UCSD-AML1 (cell line): ENCODE measurements around the gene TBC1D3G.
"Not testable (repeated sequence)": the region's sequence is repeated elsewhere in the genome, so short reads cannot be mapped to it uniquely, and the experiment has no call there.

ENCODE experiments used
- DNase-seq: peaks from one replicate; lab custom pipeline; 2025; ENCODE audit not compliant: unreplicated experiment; lab: John Stamatoyannopoulos, UW

TBC1D3G gene

GRCh38 chr17:36323584-36323983 is at the start of gene TBC1D3G:
Gene TBC1D3G (plus strand): TSS chr17:36323884. CDS start chr17:36325412, 1,528 bp downstream.
- DNase-seq, result not testable (repeated sequence)

GRCh38 chr17:36283256-36283655 is 40.4 kb upstream of the TBC1D3G start:
- DNase-seq, result not testable (repeated sequence)

- DNase-seq, result not testable (repeated sequence)
Observed at GRCh38 chr17:36284219-36284618, 39.5 kb upstream of the TBC1D3G start.

DNA sequence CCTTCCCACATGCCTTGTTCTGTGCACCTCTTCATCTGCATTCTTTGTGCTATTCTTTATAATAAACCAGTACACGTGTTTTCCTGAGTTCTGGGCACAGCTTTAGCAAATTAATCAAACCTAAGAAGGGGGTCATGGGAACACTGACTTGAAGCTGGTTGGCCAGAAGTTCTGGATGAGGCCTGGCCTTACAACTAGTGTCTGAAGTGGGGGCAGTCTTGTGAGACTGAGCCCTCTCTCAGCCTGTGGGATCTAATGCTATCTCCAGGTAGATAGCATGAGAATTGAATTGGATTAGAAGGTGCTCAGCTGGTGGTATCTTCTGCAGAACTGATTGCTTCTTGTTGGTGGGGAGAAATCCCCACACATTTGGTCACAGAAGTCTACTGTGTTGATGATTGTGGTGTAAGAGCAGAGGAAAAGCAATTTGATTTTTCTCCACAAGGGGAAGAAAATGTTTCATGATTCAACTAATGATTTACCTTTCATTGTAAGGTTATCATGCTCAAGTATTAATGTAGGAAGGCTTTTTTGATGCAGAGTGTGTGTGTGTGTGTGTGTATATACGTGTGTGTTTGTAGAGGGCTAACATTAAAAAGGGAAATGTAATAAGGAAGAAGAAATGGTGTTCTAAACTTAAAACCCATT is 33.6 kb upstream of the TBC1D3G start:
- DNase-seq, result not testable (repeated sequence)

GRCh38 chr17:36295161-36295560 is 28.5 kb upstream of the TBC1D3G start:
- not testable (repeated sequence) for DNase-seq

- not testable (repeated sequence) for DNase-seq
Observed at GRCh38 chr17:36315736-36316135, 7.9 kb upstream of the TBC1D3G start.

- not testable (repeated sequence) for DNase-seq
Observed at GRCh38 chr17:36362496-36362895, 38.8 kb downstream of the TBC1D3G start.

DNA sequence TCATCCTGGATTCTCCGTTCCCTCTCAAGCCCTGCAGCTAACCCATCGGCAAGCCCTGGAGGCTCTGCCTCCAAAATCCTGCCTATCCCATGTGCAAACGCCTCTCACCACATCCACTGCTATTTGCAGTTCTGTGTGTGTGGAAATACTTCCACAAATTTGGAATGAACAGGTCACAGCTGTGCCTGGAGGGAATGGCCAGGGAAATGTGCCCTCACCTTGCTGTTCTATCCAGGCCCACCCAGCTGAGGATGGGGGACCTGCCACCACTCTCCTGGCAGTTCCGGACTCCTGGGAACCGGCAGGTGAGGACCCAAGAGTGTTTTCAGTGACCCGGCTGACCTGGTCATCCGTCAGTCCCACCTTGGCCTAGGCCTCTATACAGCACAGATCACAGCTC is 52.3 kb downstream of the TBC1D3G start:
- not testable (repeated sequence) for DNase-seq
